ENCODE results near the gene CFAP251.
"Not testable (repeated sequence)": the region's sequence is repeated elsewhere in the genome, so short reads cannot be mapped to it uniquely, and the experiment has no call there.

CFAP251 gene

GRCh38 chr12:121988519-121988918 is 70.1 kb downstream of the CFAP251 start:
- H3K27me3 ChIP-seq (ENCODE audit: control insufficient read depth in 2 of 2, insufficient read depth in 2 of 2, low read length in 2 of 2); H3K4me3 ChIP-seq (ENCODE audit: low read length in 2 of 2); H3K36me3 ChIP-seq (ENCODE audit: control insufficient read depth in 2 of 2, insufficient read depth in 2 of 2, low read length in 2 of 2); H3K4me1 ChIP-seq (ENCODE audit: control insufficient read depth in 2 of 2, insufficient read depth in 2 of 2, low read length in 2 of 2); H3K9me3 ChIP-seq (ENCODE audit: control insufficient read depth in 2 of 2, low read length in 2 of 2); H3K27ac ChIP-seq (ENCODE audit: low read depth in 2 of 2, low read length in 2 of 2); H3K9ac ChIP-seq (ENCODE audit: low read depth in 1 of 2, low read length in 2 of 2): not testable (repeated sequence)

GRCh38 chr12:121989276-121990113 is 71.1 kb downstream of the CFAP251 start:
- Histone ChIP-seq H3K27me3 (ENCODE audit: control insufficient read depth in 2 of 2, insufficient read depth in 2 of 2, low read length in 2 of 2) (no peaks in the 10 kb centered on the region), H3K4me1 (ENCODE audit: control insufficient read depth in 2 of 2, insufficient read depth in 2 of 2, low read length in 2 of 2) (no peaks in the 10 kb centered on the region), H3K36me3 (ENCODE audit: control insufficient read depth in 2 of 2, insufficient read depth in 2 of 2, low read length in 2 of 2) (no peaks in the 10 kb centered on the region), H3K9ac (ENCODE audit: low read depth in 1 of 2, low read length in 2 of 2) (no peak overlapping the region), H3K27ac (ENCODE audit: low read depth in 2 of 2, low read length in 2 of 2) (no peak overlapping the region), H3K9me3 (ENCODE audit: control insufficient read depth in 2 of 2, low read length in 2 of 2) (no peaks in the 10 kb centered on the region), H3K4me3 (ENCODE audit: low read length in 2 of 2) (no peak overlapping the region)

- Histone ChIP-seq H3K9me3 (ENCODE audit: control insufficient read depth in 2 of 2, low read length in 2 of 2) (no peaks in the 10 kb centered on the region), H3K9ac (ENCODE audit: low read depth in 1 of 2, low read length in 2 of 2) (no peak overlapping the region), H3K36me3 (ENCODE audit: control insufficient read depth in 2 of 2, insufficient read depth in 2 of 2, low read length in 2 of 2) (no peaks in the 10 kb centered on the region), H3K4me1 (ENCODE audit: control insufficient read depth in 2 of 2, insufficient read depth in 2 of 2, low read length in 2 of 2) (no peaks in the 10 kb centered on the region), H3K27me3 (ENCODE audit: control insufficient read depth in 2 of 2, insufficient read depth in 2 of 2, low read length in 2 of 2) (no peaks in the 10 kb centered on the region), H3K27ac (ENCODE audit: low read depth in 2 of 2, low read length in 2 of 2) (no peak overlapping the region), H3K4me3 (ENCODE audit: low read length in 2 of 2) (no peak overlapping the region)
Measured at GRCh38 chr12:121990114-121990647, 71.8 kb downstream of the CFAP251 start.

GRCh38 chr12:121990692-121991603 is 72.6 kb downstream of the CFAP251 start:
- H3K9ac ChIP-seq (ENCODE audit: low read depth in 1 of 2, low read length in 2 of 2), result no peak overlapping the region
- H3K4me1 ChIP-seq (ENCODE audit: control insufficient read depth in 2 of 2, insufficient read depth in 2 of 2, low read length in 2 of 2), result no peaks in the 10 kb centered on the region
- no peak overlapping the region for H3K27ac ChIP-seq (ENCODE audit: low read depth in 2 of 2, low read length in 2 of 2)

GRCh38 chr12:121992059-121992879 is 73.9 kb downstream of the CFAP251 start:
- Histone ChIP-seq H3K9ac (ENCODE audit: low read depth in 1 of 2, low read length in 2 of 2) (no peak overlapping the region), H3K36me3 (ENCODE audit: control insufficient read depth in 2 of 2, insufficient read depth in 2 of 2, low read length in 2 of 2) (no peaks in the 10 kb centered on the region), H3K4me3 (ENCODE audit: low read length in 2 of 2) (no peak overlapping the region), H3K27me3 (ENCODE audit: control insufficient read depth in 2 of 2, insufficient read depth in 2 of 2, low read length in 2 of 2) (no peaks in the 10 kb centered on the region), H3K27ac (ENCODE audit: low read depth in 2 of 2, low read length in 2 of 2) (no peak overlapping the region), H3K4me1 (ENCODE audit: control insufficient read depth in 2 of 2, insufficient read depth in 2 of 2, low read length in 2 of 2) (no peaks in the 10 kb centered on the region), H3K9me3 (ENCODE audit: control insufficient read depth in 2 of 2, low read length in 2 of 2) (no peaks in the 10 kb centered on the region)

More at GRCh38 chr12:121990692-121991603, 72.6 kb downstream of the CFAP251 start:
- no peaks in the 10 kb centered on the region for H3K27me3 ChIP-seq (ENCODE audit: control insufficient read depth in 2 of 2, insufficient read depth in 2 of 2, low read length in 2 of 2)
- no peaks in the 10 kb centered on the region for H3K36me3 ChIP-seq (ENCODE audit: control insufficient read depth in 2 of 2, insufficient read depth in 2 of 2, low read length in 2 of 2)
- H3K9me3 ChIP-seq (ENCODE audit: control insufficient read depth in 2 of 2, low read length in 2 of 2), result no peaks in the 10 kb centered on the region
- H3K4me3 ChIP-seq (ENCODE audit: low read length in 2 of 2), result no peak overlapping the region

GRCh38 chr12:121996050-121996944 is 77.9 kb downstream of the CFAP251 start:
- H3K27me3 ChIP-seq (ENCODE audit: control insufficient read depth in 2 of 2, insufficient read depth in 2 of 2, low read length in 2 of 2), result no peaks in the 10 kb centered on the region
- no peaks in the 10 kb centered on the region for H3K9me3 ChIP-seq (ENCODE audit: control insufficient read depth in 2 of 2, low read length in 2 of 2)
- H3K9ac ChIP-seq (ENCODE audit: low read depth in 1 of 2, low read length in 2 of 2), result no peak overlapping the region
- H3K27ac ChIP-seq (ENCODE audit: low read depth in 2 of 2, low read length in 2 of 2), result no peak overlapping the region
- H3K4me1 ChIP-seq (ENCODE audit: control insufficient read depth in 2 of 2, insufficient read depth in 2 of 2, low read length in 2 of 2), result no peaks in the 10 kb centered on the region
- H3K36me3 ChIP-seq (ENCODE audit: control insufficient read depth in 2 of 2, insufficient read depth in 2 of 2, low read length in 2 of 2), result no peaks in the 10 kb centered on the region
- no peak overlapping the region for H3K4me3 ChIP-seq (ENCODE audit: low read length in 2 of 2)

- H3K36me3 ChIP-seq (ENCODE audit: control insufficient read depth in 2 of 2, insufficient read depth in 2 of 2, low read length in 2 of 2), result no peaks in the 10 kb centered on the region
- no peak overlapping the region for H3K9ac ChIP-seq (ENCODE audit: low read depth in 1 of 2, low read length in 2 of 2)
- no peak overlapping the region for H3K27ac ChIP-seq (ENCODE audit: low read depth in 2 of 2, low read length in 2 of 2)
- H3K9me3 ChIP-seq (ENCODE audit: control insufficient read depth in 2 of 2, low read length in 2 of 2), result no peaks in the 10 kb centered on the region
- no peak overlapping the region for H3K4me3 ChIP-seq (ENCODE audit: low read length in 2 of 2)
- no peaks in the 10 kb centered on the region for H3K27me3 ChIP-seq (ENCODE audit: control insufficient read depth in 2 of 2, insufficient read depth in 2 of 2, low read length in 2 of 2)
- no peaks in the 10 kb centered on the region for H3K4me1 ChIP-seq (ENCODE audit: control insufficient read depth in 2 of 2, insufficient read depth in 2 of 2, low read length in 2 of 2)
Measured at GRCh38 chr12:121996945-121997612, 78.7 kb downstream of the CFAP251 start.

- Histone ChIP-seq H3K4me1 (ENCODE audit: control insufficient read depth in 2 of 2, insufficient read depth in 2 of 2, low read length in 2 of 2) (no peaks in the 10 kb centered on the region), H3K36me3 (ENCODE audit: control insufficient read depth in 2 of 2, insufficient read depth in 2 of 2, low read length in 2 of 2) (no peaks in the 10 kb centered on the region), H3K9me3 (ENCODE audit: control insufficient read depth in 2 of 2, low read length in 2 of 2) (no peaks in the 10 kb centered on the region), H3K4me3 (ENCODE audit: low read length in 2 of 2) (no peak overlapping the region), H3K27ac (ENCODE audit: low read depth in 2 of 2, low read length in 2 of 2) (no peak overlapping the region), H3K27me3 (ENCODE audit: control insufficient read depth in 2 of 2, insufficient read depth in 2 of 2, low read length in 2 of 2) (no peaks in the 10 kb centered on the region), H3K9ac (ENCODE audit: low read depth in 1 of 2, low read length in 2 of 2) (no peak overlapping the region)
Measured at GRCh38 chr12:122001466-122002209, 83.2 kb downstream of the CFAP251 start.
